ENCODE data around the gene GDAP1L1. TPM values are rescaled to one million over a fixed set of nuclear protein-coding genes. Genes with fewer than 3 reads are reported as not detected.

GDAP1L1 gene
- total RNA-seq, 1 experiment from 2014 or later: not detected

- Histone ChIP-seq H3K27me3 (ENCODE audit: insufficient read depth, low read depth) (no peaks in the 10 kb centered on the region), H3K4me1 (replicated peaks; ENCODE audit: insufficient read depth) (peaks cover 51% of the 10 kb centered on the region), H3K4me3 (peak overlapping the region; percentile 98), H2AFZ (peak overlapping the region; percentile 17; the same call in 1 of the 2 replicates), H3K9me3 (ENCODE audit: insufficient read depth, low read depth) (no peaks in the 10 kb centered on the region), H3K79me2 (ENCODE audit: low read depth) (peaks cover 73% of the 10 kb centered on the region), H3K27ac (peak overlapping the region; percentile 89), H3F3A (ENCODE audit: insufficient read depth, low read depth) (peaks cover 51% of the 10 kb centered on the region; the same call in 1 of the 2 replicates), H3K36me3 (ENCODE audit: low read depth) (peaks cover 14% of the 10 kb centered on the region), H3K9me2 (ENCODE audit: insufficient read depth) (no peaks in the 10 kb centered on the region), H3K4me2 (peak overlapping the region; percentile 98), H4K20me1 (ENCODE audit: insufficient read depth) (peaks cover 10% of the 10 kb centered on the region)
- ChIA-PET POLR2A (ENCODE audit: unreplicated experiment) (interaction anchor here (0.6 to 1.0 kb wide), 2 partner anchors 22 to 42 kb away, joined by 5 read pairs; partner anchors contain the start of gene JPH2), CTCF (interaction anchor here (0.7 kb wide), 1 partner anchor 20 kb away, joined by 3 read pairs; no protein-coding TSS in a partner anchor)
- BruUV-seq (replicated peaks): TSS peak; percentile 63
- TF ChIP-seq, protein P1, sequence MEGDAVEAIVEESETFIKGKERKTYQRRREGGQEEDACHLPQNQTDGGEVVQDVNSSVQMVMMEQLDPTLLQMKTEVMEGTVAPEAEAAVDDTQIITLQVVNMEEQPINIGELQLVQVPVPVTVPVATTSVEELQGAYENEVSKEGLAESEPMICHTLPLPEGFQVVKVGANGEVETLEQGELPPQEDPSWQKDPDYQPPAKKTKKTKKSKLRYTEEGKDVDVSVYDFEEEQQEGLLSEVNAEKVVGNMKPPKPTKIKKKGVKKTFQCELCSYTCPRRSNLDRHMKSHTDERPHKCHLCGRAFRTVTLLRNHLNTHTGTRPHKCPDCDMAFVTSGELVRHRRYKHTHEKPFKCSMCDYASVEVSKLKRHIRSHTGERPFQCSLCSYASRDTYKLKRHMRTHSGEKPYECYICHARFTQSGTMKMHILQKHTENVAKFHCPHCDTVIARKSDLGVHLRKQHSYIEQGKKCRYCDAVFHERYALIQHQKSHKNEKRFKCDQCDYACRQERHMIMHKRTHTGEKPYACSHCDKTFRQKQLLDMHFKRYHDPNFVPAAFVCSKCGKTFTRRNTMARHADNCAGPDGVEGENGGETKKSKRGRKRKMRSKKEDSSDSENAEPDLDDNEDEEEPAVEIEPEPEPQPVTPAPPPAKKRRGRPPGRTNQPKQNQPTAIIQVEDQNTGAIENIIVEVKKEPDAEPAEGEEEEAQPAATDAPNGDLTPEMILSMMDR (conservative IDR thresholded peaks at IDR 0.05): no peak
- no peak for TF ChIP-seq EZH2 (IDR thresholded peaks at IDR 0.05; ENCODE audit: low read depth)
- peak in 1 of 2 experiments; percentile 29 for DNase-seq
- intact Hi-C loops (cut with micrococcal nuclease; ENCODE audit: unreplicated experiment): loop anchor here (2.0 kb wide), 1 partner anchor 93 kb away; no protein-coding TSS in a partner anchor
These were observed 37.3 kb upstream of the GDAP1L1 start for GRCh38 chr20:44209686-44210405.

DNA sequence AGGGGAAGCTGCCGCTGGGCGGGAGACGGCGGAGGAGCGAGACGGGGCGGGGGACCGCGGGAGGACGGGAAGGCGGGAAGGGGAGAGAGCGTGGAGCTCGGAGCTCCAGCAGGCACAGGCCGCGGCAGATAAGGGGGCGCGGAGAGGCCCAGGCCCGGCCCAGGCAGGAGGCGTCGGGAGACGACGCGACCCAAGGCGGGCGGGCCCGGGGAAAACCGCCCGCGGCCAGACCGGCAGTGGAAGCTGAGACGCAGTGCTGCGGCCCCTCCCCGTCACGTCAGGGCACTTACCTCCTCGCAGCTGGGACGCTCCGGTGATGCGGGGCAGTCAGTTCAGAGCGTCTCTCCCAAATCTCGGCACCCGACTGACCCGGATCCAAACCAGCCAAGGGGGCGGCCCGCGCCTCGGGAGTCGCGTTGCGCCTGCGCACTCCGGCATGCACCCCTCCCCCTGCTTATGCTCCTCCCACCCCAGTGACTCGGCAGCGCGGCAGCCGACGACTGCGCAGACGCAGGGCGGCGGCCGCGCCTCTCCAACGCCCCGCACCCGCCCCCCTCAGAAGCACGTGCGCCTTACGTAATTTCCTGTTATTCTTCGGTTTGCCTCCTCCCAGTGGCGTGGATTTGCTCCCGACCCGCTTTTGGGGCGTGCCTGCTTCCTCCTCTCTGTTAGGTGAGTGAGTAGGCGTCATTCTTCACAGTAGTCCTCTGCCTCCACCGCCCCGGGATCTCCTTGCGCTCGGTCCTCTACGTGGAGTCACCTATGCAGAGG lies 36.5 kb upstream of the GDAP1L1 start, which contains the start of gene OSER1:
TSS of gene OSER1 (minus strand) at position 366 of the 771 bp plus-strand sequence. CDS start 3,814 bp downstream, outside the sequence.
- BruUV-seq (replicated peaks): no TSS peak
- ChIA-PET CTCF (interaction anchor here (0.7 kb wide), 1 partner anchor 21 kb away, joined by 3 read pairs; no protein-coding TSS in a partner anchor), POLR2A (ENCODE audit: unreplicated experiment) (interaction anchor here (0.6 to 1.0 kb wide), 3 partner anchors 19 to 43 kb away, joined by 4 to 5 read pairs (median 5); partner anchors contain the start of gene JPH2)
- intact Hi-C loops (cut with micrococcal nuclease; ENCODE audit: unreplicated experiment): loop anchor here (2.0 kb wide), 1 partner anchor 94 kb away; no protein-coding TSS in a partner anchor
- peak; percentile 95 to 99 for DNase-seq
- peak within 1 kb of the TSS; percentile 89 for H3K27ac ChIP-seq
- peak within 1 kb of the TSS; percentile 98 for H3K4me3 ChIP-seq
- peaks cover 66% of the 10 kb centered on the region for H3K79me2 ChIP-seq (ENCODE audit: low read depth)
- TF ChIP-seq EZH2 (IDR thresholded peaks at IDR 0.05; ENCODE audit: low read depth): no peak
- TF ChIP-seq, protein P1 (conservative IDR thresholded peaks at IDR 0.05): no peak
- H3K36me3 ChIP-seq (ENCODE audit: low read depth): peaks cover 7% of the 10 kb centered on the region
- peaks cover 10% of the 10 kb centered on the region for H4K20me1 ChIP-seq (ENCODE audit: insufficient read depth)
- no peaks in the 10 kb centered on the region for H3K9me3 ChIP-seq (ENCODE audit: insufficient read depth, low read depth)
- peak within 1 kb of the TSS; percentile 98 for H3K4me2 ChIP-seq
- no peaks in the 10 kb centered on the region for H3K27me3 ChIP-seq (ENCODE audit: insufficient read depth, low read depth)
- peaks cover 44% of the 10 kb centered on the region for H3K4me1 ChIP-seq (replicated peaks; ENCODE audit: insufficient read depth)
- peaks cover 44% of the 10 kb centered on the region; the same call in 1 of the 2 replicates for H3F3A ChIP-seq (ENCODE audit: insufficient read depth, low read depth)
- peak within 1 kb of the TSS; percentile 81 for H2AFZ ChIP-seq
- H3K9me2 ChIP-seq (ENCODE audit: insufficient read depth): no peaks in the 10 kb centered on the region
